GM23338 (cell line): ENCODE results near the gene SNTG2. TPM values are rescaled to one million over a fixed set of nuclear protein-coding genes. Genes with fewer than 3 reads are reported as not detected.

Source experiments
- ATAC-seq: fragments of 200-7000 bp; cut with Tn5 transposase; 3 replicates; pipeline ENCODE4 v1.9.1; 2020
- DNase-seq: peaks from one replicate; pipeline ENCODE4 v3.0.0-alpha.2; 2015; ENCODE audit warnings: low spot score
- H2AFZ ChIP-seq: fragments of 200-600 bp; sonication (generic); 2 replicates; pipeline ENCODE4 v1.8.0; 2016; ENCODE audit warnings: antibody characterized with exemption, mild to moderate bottlenecking, moderate library complexity
- H3F3A ChIP-seq: fragments of 200-600 bp; sonication (generic); replicated peaks from 2 replicates; pipeline ENCODE4 v1.8.0; 2017; ENCODE audit warnings: antibody characterized with exemption, mixed run types, low read depth
- H3K27ac ChIP-seq: fragments of 200-600 bp; sonication (generic); 2 replicates; pipeline ENCODE4 v1.6.1; 2016; ENCODE audit warnings: low read depth
- H3K27me3 ChIP-seq: fragments of 200-600 bp; sonication (generic); 2 replicates; pipeline ENCODE4 v1.8.0; 2016; ENCODE audit warnings: mild to moderate bottlenecking, mixed run types, moderate library complexity; ENCODE audit not compliant: insufficient read depth
- H3K36me3 ChIP-seq: fragments of 200-600 bp; sonication (generic); 2 replicates; pipeline ENCODE4 v1.8.0; 2016; ENCODE audit warnings: mild to moderate bottlenecking; ENCODE audit not compliant: insufficient read depth
- H3K4me1 ChIP-seq: fragments of 200-600 bp; sonication (generic); 2 replicates; pipeline ENCODE4 v1.8.0; 2016; ENCODE audit warnings: mild to moderate bottlenecking, moderate library complexity; ENCODE audit not compliant: insufficient read depth
- H3K4me2 ChIP-seq: fragments of 200-600 bp; sonication (generic); 2 replicates; pipeline ENCODE4 v1.7.1; 2017; ENCODE audit warnings: mixed run types
- H3K4me3 ChIP-seq: fragments of 200-600 bp; sonication (generic); 2 replicates; pipeline ENCODE4 v1.6.1; 2016; ENCODE audit warnings: mixed run types
- H3K79me2 ChIP-seq: fragments of 200-600 bp; sonication (generic); replicated peaks from 2 replicates; pipeline ENCODE4 v1.8.0; 2017; ENCODE audit warnings: mild to moderate bottlenecking; ENCODE audit not compliant: insufficient read depth
- H3K9me2 ChIP-seq: fragments of 200-600 bp; sonication (generic); 2 replicates; pipeline ENCODE4 v1.8.0; 2017; ENCODE audit not compliant: insufficient read depth
- H4K20me1 ChIP-seq: fragments of 200-600 bp; sonication (generic); replicated peaks from 2 replicates; pipeline ENCODE4 v1.8.0; 2017; ENCODE audit warnings: mild to moderate bottlenecking; ENCODE audit not compliant: insufficient read depth
- H3K27ac Mint-ChIP-seq: 2 replicates; pipeline ENCODE4 v1.8.0; 2020; ENCODE audit warnings: inconsistent platforms, mild to moderate bottlenecking, moderate library complexity, mixed read lengths
- H3K27me3 Mint-ChIP-seq: 3 replicates; pipeline ENCODE4 v1.8.0; 2022; ENCODE audit warnings: low read depth, mild to moderate bottlenecking, moderate library complexity, mixed read lengths, inconsistent platforms; ENCODE audit not compliant: insufficient read depth, poor library complexity
- H3K36me3 Mint-ChIP-seq: 3 replicates; pipeline ENCODE4 v1.8.0; 2021; ENCODE audit warnings: low read depth, mild to moderate bottlenecking, inconsistent platforms, moderate library complexity, mixed read lengths
- H3K4me1 Mint-ChIP-seq: 3 replicates; pipeline ENCODE4 v1.8.0; 2020; ENCODE audit warnings: mild to moderate bottlenecking, inconsistent platforms, mixed read lengths
- H3K4me3 Mint-ChIP-seq: 3 replicates; pipeline ENCODE4 v1.8.0; 2021; ENCODE audit warnings: moderate library complexity, mild to moderate bottlenecking, inconsistent platforms, mixed read lengths
- H3K9me3 Mint-ChIP-seq: 3 replicates; pipeline ENCODE4 v1.8.0; 2020; ENCODE audit warnings: moderate library complexity, mild to moderate bottlenecking, inconsistent platforms, mixed read lengths
- CREB1 ChIP-seq: fragments of 250-450 bp; sonication (Bioruptor Pico); IDR thresholded peaks from 2 replicates; pipeline ENCODE4 v1.5.0; 2020; ENCODE audit warnings: low read depth, mild to moderate bottlenecking, moderate library complexity
- CTCF ChIP-seq, 2 experiments: fragments of 200-600 bp in 1 of 2; sonication (generic) in 1 of 2; conservative IDR thresholded peaks; 2 replicates each; pipeline versions ENCODE4 v1.5.1 to v1.6.1; 2016 to 2017; ENCODE audit warnings: antibody characterized with exemption in 2 of 2, low read depth in 2 of 2, mild to moderate bottlenecking in 2 of 2, moderate library complexity in 1 of 2
- EZH2 ChIP-seq: fragments of 200-600 bp; sonication (generic); IDR thresholded peaks from one replicate; pipeline ENCODE4 v1.8.0; 2017; ENCODE audit warnings: antibody characterized with exemption, mild to moderate bottlenecking, low read depth; ENCODE audit not compliant: unreplicated experiment
- EZH2phosphoT487 ChIP-seq: fragments of 200-600 bp; sonication (generic); IDR thresholded peaks from one replicate; pipeline ENCODE4 v1.8.1; 2018; ENCODE audit warnings: antibody characterized with exemption; ENCODE audit not compliant: unreplicated experiment
- JUNB ChIP-seq: IDR thresholded peaks from one replicate; pipeline ENCODE4 v1.6.1; 2016; ENCODE audit warnings: antibody characterized with exemption; ENCODE audit not compliant: unreplicated experiment
- NANOG ChIP-seq: IDR thresholded peaks from 2 replicates; pipeline ENCODE4 v1.6.1; 2016; ENCODE audit warnings: antibody characterized with exemption, borderline replicate concordance
- POLR2AphosphoS5 ChIP-seq: IDR thresholded peaks from 2 replicates; pipeline ENCODE4 v1.6.1; 2016; ENCODE audit warnings: antibody characterized with exemption, low read depth
- REST ChIP-seq: IDR thresholded peaks from one replicate; pipeline ENCODE4 v1.6.1; 2018; ENCODE audit warnings: antibody characterized with exemption; ENCODE audit not compliant: unreplicated experiment
- STAT1 ChIP-seq: IDR thresholded peaks from one replicate; pipeline ENCODE4 v1.6.1; 2016; ENCODE audit warnings: antibody characterized with exemption; ENCODE audit not compliant: unreplicated experiment
- ZNF114 ChIP-seq: fragments of 250-450 bp; sonication (Bioruptor Pico); IDR thresholded peaks from 2 replicates; pipeline ENCODE4 v1.5.0; 2020; ENCODE audit warnings: mild to moderate bottlenecking, moderate library complexity
- ZNF331 ChIP-seq: fragments of 250-450 bp; sonication (Bioruptor Pico); IDR thresholded peaks from 2 replicates; pipeline ENCODE4 v1.5.0; 2020; ENCODE audit warnings: low read depth, mild to moderate bottlenecking, moderate library complexity
- polyA plus RNA-seq: library from polyadenylated mRNA; unstranded; fragments of >200 nt; fragmentation: Nextera tagmentation; extraction: Ambion mirVana; gene quantifications from 2 replicates; pipeline ENCODE4 v1.2.1, GENCODE V29; 2016
- total RNA-seq: library from RNA; depleted of rRNA; stranded (reverse); fragments of >200 nt; shearing (Covaris generic); gene quantifications from 2 replicates; pipeline ENCODE4 v1.2.3, GENCODE V29; 2014
- TF ChIP-seq, protein P1 (sequence below): fragments of 250-450 bp; sonication (Bioruptor Pico); IDR thresholded peaks from 2 replicates; pipeline ENCODE4 v1.5.0; 2020; ENCODE audit warnings: mild to moderate bottlenecking, moderate library complexity
- TF ChIP-seq, protein P2 (sequence below): IDR thresholded peaks from 2 replicates; pipeline ENCODE4 v1.6.1; 2016; ENCODE audit warnings: antibody characterized with exemption

The SNTG2 gene
- total and polyA plus RNA-seq, 2 experiments from 2014 or later = 27.5 to 60.4 TPM

DNA sequence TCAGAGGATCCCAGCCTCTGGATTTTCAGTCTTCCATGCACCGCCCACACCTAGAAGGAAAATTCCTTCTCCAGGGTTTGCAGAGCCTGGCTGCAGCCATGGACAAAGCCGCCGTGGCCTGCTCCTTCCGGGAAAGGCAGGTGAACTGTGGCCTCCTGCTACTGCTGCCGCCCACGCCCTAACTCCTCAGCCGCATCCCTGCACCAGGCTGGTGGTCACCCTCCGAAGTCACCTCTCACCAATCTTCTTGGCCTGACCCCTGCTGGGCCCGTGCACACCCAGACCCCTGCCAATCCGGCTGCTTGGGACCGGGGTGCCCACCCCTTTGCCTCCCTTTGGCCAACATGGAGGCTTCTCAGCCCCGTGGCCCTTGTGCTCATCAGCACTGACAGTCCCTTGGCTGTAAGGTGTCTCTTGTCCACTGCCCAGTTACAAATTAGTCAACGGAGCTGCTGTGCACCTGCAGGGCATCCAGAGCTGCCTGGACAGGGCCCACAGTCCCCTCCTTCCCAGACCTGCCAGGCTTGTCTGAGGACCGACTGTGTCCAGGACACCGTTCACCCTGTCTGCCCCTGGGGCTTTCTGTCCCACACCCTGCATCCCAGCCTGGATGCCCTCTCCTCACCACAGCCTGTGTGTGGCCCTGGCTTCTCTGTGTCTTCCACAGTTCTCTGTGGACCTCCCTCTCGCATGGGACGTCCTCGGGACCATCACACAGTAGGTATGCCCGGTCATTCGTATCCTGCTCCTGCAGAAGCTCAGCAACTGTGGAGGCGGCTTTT is 332.6 kb downstream of the SNTG2 start:
- Histone ChIP-seq H4K20me1 (peaks cover 4% of the 10 kb centered on the region; the same call in 1 of the 2 replicates), H2AFZ (no peak overlapping the region), H3K4me2 (no peak overlapping the region), H3K27ac (no peak overlapping the region), H3K27me3 (no peaks in the 10 kb centered on the region), H3K4me3 (no peak overlapping the region), H3K79me2 (no peaks in the 10 kb centered on the region), H3K4me1 (no peaks in the 10 kb centered on the region), H3K36me3 (no peaks in the 10 kb centered on the region), H3K9me2 (peaks cover 5% of the 10 kb centered on the region; the same call in 1 of the 2 replicates), H3F3A (no peaks in the 10 kb centered on the region)
- DNase-seq (no peak), ATAC-seq (no peak; the same call in 2 of the 3 replicates)
- Mint-ChIP-seq H3K36me3 (no peaks in the 10 kb centered on the region), H3K4me1 (peaks cover 3% of the 10 kb centered on the region; the same call in 1 of the 3 replicates), H3K4me3 (no peak overlapping the region), H3K27me3 (peaks cover 4% of the 10 kb centered on the region), H3K9me3 (no peaks in the 10 kb centered on the region), H3K27ac (no peak overlapping the region)
- TF ChIP-seq ZNF114 (CRISPR knock-in tag) (no peak), JUNB (no peak), CTCF (conservative IDR thresholded peaks at IDR 0.05; ENCODE audit: low read depth in 2 of 2) (no peak), STAT1 (no peak), CREB1 (no peak), ZNF331 (CRISPR knock-in tag) (no peak), REST (no peak), POLR2AphosphoS5 (no peak), EZH2 (no peak), NANOG (no peak), EZH2phosphoT487 (no peak)
- TF ChIP-seq, protein P1, sequence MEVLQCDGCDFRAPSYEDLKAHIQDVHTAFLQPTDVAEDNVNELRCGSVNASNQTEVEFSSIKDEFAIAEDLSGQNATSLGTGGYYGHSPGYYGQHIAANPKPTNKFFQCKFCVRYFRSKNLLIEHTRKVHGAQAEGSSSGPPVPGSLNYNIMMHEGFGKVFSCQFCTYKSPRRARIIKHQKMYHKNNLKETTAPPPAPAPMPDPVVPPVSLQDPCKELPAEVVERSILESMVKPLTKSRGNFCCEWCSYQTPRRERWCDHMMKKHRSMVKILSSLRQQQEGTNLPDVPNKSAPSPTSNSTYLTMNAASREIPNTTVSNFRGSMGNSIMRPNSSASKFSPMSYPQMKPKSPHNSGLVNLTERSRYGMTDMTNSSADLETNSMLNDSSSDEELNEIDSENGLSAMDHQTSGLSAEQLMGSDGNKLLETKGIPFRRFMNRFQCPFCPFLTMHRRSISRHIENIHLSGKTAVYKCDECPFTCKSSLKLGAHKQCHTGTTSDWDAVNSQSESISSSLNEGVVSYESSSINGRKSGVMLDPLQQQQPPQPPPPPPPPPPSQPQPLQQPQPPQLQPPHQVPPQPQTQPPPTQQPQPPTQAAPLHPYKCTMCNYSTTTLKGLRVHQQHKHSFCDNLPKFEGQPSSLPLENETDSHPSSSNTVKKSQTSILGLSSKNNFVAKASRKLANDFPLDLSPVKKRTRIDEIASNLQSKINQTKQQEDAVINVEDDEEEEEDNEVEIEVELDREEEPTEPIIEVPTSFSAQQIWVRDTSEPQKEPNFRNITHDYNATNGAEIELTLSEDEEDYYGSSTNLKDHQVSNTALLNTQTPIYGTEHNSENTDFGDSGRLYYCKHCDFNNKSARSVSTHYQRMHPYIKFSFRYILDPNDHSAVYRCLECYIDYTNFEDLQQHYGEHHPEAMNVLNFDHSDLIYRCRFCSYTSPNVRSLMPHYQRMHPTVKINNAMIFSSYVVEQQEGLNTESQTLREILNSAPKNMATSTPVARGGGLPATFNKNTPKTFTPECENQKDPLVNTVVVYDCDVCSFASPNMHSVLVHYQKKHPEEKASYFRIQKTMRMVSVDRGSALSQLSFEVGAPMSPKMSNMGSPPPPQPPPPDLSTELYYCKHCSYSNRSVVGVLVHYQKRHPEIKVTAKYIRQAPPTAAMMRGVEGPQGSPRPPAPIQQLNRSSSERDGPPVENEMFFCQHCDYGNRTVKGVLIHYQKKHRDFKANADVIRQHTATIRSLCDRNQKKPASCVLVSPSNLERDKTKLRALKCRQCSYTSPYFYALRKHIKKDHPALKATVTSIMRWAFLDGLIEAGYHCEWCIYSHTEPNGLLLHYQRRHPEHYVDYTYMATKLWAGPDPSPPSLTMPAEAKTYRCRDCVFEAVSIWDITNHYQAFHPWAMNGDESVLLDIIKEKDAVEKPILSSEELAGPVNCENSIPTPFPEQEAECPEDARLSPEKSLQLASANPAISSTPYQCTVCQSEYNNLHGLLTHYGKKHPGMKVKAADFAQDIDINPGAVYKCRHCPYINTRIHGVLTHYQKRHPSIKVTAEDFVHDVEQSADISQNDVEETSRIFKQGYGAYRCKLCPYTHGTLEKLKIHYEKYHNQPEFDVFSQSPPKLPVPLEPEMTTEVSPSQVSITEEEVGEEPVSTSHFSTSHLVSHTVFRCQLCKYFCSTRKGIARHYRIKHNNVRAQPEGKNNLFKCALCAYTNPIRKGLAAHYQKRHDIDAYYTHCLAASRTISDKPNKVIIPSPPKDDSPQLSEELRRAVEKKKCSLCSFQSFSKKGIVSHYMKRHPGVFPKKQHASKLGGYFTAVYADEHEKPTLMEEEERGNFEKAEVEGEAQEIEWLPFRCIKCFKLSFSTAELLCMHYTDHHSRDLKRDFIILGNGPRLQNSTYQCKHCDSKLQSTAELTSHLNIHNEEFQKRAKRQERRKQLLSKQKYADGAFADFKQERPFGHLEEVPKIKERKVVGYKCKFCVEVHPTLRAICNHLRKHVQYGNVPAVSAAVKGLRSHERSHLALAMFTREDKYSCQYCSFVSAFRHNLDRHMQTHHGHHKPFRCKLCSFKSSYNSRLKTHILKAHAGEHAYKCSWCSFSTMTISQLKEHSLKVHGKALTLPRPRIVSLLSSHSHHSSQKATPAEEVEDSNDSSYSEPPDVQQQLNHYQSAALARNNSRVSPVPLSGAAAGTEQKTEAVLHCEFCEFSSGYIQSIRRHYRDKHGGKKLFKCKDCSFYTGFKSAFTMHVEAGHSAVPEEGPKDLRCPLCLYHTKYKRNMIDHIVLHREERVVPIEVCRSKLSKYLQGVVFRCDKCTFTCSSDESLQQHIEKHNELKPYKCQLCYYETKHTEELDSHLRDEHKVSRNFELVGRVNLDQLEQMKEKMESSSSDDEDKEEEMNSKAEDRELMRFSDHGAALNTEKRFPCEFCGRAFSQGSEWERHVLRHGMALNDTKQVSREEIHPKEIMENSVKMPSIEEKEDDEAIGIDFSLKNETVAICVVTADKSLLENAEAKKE (CRISPR knock-in tag) = no peak
- TF ChIP-seq, protein P2, sequence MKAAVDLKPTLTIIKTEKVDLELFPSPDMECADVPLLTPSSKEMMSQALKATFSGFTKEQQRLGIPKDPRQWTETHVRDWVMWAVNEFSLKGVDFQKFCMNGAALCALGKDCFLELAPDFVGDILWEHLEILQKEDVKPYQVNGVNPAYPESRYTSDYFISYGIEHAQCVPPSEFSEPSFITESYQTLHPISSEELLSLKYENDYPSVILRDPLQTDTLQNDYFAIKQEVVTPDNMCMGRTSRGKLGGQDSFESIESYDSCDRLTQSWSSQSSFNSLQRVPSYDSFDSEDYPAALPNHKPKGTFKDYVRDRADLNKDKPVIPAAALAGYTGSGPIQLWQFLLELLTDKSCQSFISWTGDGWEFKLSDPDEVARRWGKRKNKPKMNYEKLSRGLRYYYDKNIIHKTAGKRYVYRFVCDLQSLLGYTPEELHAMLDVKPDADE = no peak
